ENCODE measurements around the gene ZSWIM3.

Gene ZSWIM3

DNA sequence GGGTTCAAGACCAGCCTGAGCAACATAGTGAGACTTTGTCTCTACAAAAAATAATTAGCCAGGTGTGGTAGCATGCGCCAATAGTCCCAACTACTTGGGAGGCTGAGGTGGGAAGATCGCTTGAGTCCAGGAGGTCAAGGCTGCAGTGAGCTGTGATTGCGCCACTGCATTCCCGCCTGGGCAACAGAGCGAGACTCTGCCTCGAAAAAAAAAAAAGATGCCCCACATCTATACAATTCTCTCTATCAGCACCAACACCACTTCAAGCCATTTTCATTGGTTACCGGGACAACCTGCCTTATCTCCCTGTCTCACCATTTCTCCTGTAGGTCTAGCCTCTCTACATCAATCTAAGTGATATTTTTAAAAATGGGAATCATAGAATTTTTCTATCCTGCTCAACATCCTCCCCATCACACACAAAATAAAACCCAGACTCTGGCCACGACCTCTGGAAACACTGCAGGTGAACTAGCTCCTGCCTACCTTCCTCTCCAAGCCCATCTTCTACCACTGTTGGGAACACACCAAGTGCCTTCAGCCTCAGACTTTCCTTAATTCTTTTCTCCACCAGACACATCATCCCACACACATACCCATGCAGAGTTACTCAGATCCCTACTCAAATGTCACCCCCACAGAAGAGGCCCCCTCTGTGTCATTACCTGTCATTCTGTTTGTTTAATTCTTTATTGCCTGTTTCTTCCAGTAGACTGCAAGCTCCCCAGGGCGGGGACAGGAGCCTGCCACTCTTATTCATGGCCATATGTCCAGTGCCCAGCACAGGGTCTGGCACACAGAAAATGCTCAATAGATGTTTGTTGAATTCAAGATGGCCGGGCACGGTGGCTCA is 64.1 kb downstream of the ZSWIM3 start:
- Histone ChIP-seq H3K36me3 (ENCODE audit: control insufficient read depth, low read length) (no peaks in the 10 kb centered on the region), H3K4me3 (ENCODE audit: low read length) (no peak overlapping the region), H3K9me2 (replicated peaks; ENCODE audit: control insufficient read depth, low read length) (no peaks in the 10 kb centered on the region), H3K4me1 (ENCODE audit: control insufficient read depth, low read length) (no peaks in the 10 kb centered on the region), H4K20me1 (ENCODE audit: control insufficient read depth, insufficient read depth, low read depth, low read length) (no peaks in the 10 kb centered on the region), H3K27me3 (ENCODE audit: control insufficient read depth, low read length) (peaks cover 12% of the 10 kb centered on the region), H3K79me2 (ENCODE audit: control insufficient read depth, low read length) (no peaks in the 10 kb centered on the region), H3K4me2 (ENCODE audit: low read length) (no peak overlapping the region), H3F3A (ENCODE audit: control insufficient read depth, insufficient read depth) (no peaks in the 10 kb centered on the region), H3K9me3 (ENCODE audit: control insufficient read depth, insufficient read depth, low read length) (no peaks in the 10 kb centered on the region), H3K27ac (ENCODE audit: low read depth, low read length) (no peak overlapping the region)
- TF ChIP-seq EZH2phosphoT487 (IDR thresholded peaks at IDR 0.05; ENCODE audit: borderline replicate concordance, low read length): no peak
- TF ChIP-seq, protein P1, sequence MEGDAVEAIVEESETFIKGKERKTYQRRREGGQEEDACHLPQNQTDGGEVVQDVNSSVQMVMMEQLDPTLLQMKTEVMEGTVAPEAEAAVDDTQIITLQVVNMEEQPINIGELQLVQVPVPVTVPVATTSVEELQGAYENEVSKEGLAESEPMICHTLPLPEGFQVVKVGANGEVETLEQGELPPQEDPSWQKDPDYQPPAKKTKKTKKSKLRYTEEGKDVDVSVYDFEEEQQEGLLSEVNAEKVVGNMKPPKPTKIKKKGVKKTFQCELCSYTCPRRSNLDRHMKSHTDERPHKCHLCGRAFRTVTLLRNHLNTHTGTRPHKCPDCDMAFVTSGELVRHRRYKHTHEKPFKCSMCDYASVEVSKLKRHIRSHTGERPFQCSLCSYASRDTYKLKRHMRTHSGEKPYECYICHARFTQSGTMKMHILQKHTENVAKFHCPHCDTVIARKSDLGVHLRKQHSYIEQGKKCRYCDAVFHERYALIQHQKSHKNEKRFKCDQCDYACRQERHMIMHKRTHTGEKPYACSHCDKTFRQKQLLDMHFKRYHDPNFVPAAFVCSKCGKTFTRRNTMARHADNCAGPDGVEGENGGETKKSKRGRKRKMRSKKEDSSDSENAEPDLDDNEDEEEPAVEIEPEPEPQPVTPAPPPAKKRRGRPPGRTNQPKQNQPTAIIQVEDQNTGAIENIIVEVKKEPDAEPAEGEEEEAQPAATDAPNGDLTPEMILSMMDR (IDR thresholded peaks at IDR 0.05; ENCODE audit: low read depth, low read length, poor library complexity, severe bottlenecking): no peak

- peaks cover 9% of the 10 kb centered on the region for H3K27me3 ChIP-seq (ENCODE audit: control insufficient read depth, low read length)
- no peaks in the 10 kb centered on the region for H3K36me3 ChIP-seq (ENCODE audit: control insufficient read depth, low read length)
- no peaks in the 10 kb centered on the region for H3K9me3 ChIP-seq (ENCODE audit: control insufficient read depth, insufficient read depth, low read length)
- no peak overlapping the region for H3K4me3 ChIP-seq (ENCODE audit: low read length)
- no peak overlapping the region for H3K27ac ChIP-seq (ENCODE audit: low read depth, low read length)
- H4K20me1 ChIP-seq (ENCODE audit: control insufficient read depth, insufficient read depth, low read depth, low read length): no peaks in the 10 kb centered on the region
- TF ChIP-seq, protein P1 (IDR thresholded peaks at IDR 0.05; ENCODE audit: low read depth, low read length, poor library complexity, severe bottlenecking): no peak
- TF ChIP-seq EZH2phosphoT487 (IDR thresholded peaks at IDR 0.05; ENCODE audit: borderline replicate concordance, low read length): no peak
- no peaks in the 10 kb centered on the region for H3F3A ChIP-seq (ENCODE audit: control insufficient read depth, insufficient read depth)
- H3K4me1 ChIP-seq (ENCODE audit: control insufficient read depth, low read length): no peaks in the 10 kb centered on the region
- no peaks in the 10 kb centered on the region for H3K79me2 ChIP-seq (ENCODE audit: control insufficient read depth, low read length)
- no peaks in the 10 kb centered on the region for H3K9me2 ChIP-seq (replicated peaks; ENCODE audit: control insufficient read depth, low read length)
- H3K4me2 ChIP-seq (ENCODE audit: low read length): no peak overlapping the region
These were observed 67.2 kb downstream of the ZSWIM3 start for GRCh38 chr20:45924391-45925261.

DNA sequence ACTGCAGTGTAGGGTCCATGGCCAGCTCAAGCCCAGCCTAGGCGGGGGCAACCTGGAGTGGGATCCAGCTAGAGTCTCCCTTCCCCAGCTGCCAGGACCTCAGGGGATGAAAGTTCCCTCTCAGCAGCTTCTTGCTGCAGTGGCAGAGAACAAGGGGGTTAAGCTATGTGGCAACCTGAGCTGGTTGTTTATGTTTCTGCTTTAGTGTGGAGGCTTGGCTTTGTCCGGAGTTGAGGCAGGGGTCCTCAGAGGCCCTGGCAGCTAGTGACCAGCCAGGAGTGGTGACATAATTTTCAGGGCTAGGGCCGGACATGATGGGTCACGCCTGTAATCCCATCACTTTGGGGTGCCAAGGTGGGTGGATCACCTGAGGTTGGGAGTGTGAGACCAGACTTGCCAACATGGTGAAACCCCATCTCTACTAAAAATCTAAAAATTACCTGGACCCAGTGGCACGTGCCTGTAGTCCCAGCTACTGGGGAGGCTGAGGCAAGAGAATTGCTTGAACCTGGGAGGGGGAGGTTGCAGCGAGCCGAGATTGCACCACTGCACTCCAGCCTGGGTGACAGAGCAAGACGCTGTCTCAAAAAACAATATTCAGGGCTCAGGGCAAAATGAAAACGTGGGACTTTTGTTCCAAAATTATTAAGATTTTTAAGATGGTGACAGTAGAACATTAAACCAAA is 68.5 kb downstream of the ZSWIM3 start:
- H3K4me2 ChIP-seq (ENCODE audit: low read length): no peak overlapping the region
- peaks cover 6% of the 10 kb centered on the region for H3K27me3 ChIP-seq (ENCODE audit: control insufficient read depth, low read length)
- H3K9me3 ChIP-seq (ENCODE audit: control insufficient read depth, insufficient read depth, low read length): no peaks in the 10 kb centered on the region
- no peaks in the 10 kb centered on the region for H3F3A ChIP-seq (ENCODE audit: control insufficient read depth, insufficient read depth)
- no peaks in the 10 kb centered on the region for H3K36me3 ChIP-seq (ENCODE audit: control insufficient read depth, low read length)
- no peaks in the 10 kb centered on the region for H3K79me2 ChIP-seq (ENCODE audit: control insufficient read depth, low read length)
- TF ChIP-seq EZH2phosphoT487 (IDR thresholded peaks at IDR 0.05; ENCODE audit: borderline replicate concordance, low read length): no peak
- TF ChIP-seq, protein P1 (IDR thresholded peaks at IDR 0.05; ENCODE audit: low read depth, low read length, poor library complexity, severe bottlenecking): no peak
- H3K4me1 ChIP-seq (ENCODE audit: control insufficient read depth, low read length): no peaks in the 10 kb centered on the region
- H3K4me3 ChIP-seq (ENCODE audit: low read length): no peak overlapping the region
- no peaks in the 10 kb centered on the region for H3K9me2 ChIP-seq (replicated peaks; ENCODE audit: control insufficient read depth, low read length)
- H3K27ac ChIP-seq (ENCODE audit: low read depth, low read length): no peak overlapping the region
- H4K20me1 ChIP-seq (ENCODE audit: control insufficient read depth, insufficient read depth, low read depth, low read length): no peaks in the 10 kb centered on the region

Measured in DOHH2 (cell line).